ENCODE results near the gene GREB1.

DNA sequence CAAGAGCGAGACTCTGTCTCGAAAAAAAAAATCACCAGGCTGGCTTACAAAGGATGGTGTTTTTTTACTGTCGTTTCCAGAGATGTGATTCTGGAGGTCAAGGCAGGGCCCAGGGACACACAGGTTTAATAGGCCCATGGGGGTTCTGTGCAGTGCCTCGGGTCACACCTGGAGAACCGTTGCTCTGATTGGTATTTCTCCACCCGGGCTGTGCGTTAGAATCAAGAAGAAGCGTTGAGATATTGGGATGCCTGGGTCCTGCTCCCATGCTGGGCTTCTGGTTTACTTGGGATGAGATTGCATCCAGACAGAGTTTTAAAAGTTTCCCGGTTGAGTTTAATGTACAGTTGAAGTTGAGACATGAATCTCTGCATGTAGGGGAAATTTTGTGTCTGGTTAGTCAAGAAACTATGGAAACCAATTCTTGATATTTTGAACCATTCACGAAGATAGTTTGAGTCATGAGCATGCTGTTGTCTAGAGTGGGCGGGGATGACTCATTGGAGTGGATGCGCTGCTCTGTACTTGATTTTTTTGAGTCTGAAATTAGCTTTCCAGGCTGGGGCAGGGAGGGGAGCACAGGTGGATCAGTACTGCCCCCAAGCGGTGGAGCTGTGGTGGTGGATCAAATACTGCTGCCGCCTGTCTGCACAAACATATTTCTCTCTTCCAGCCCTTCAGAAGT lies 50.1 kb downstream of the GREB1 start:
- TF ChIP-seq FOXM1 (IDR thresholded peaks at IDR 0.05; ENCODE audit: borderline replicate concordance) (no peak), FOXA1 (IDR thresholded peaks at IDR 0.05) (no peak), SUZ12 (IDR thresholded peaks at IDR 0.05) (no peak), TARDBP (IDR thresholded peaks at IDR 0.05) (no peak), SP1 (IDR thresholded peaks at IDR 0.05) (no peak), ELF4 (IDR thresholded peaks at IDR 0.05) (no peak), NFRKB (IDR thresholded peaks at IDR 0.05) (no peak), HDGF (IDR thresholded peaks at IDR 0.05; ENCODE audit: borderline replicate concordance) (no peak)
- TF ChIP-seq, protein P1, sequence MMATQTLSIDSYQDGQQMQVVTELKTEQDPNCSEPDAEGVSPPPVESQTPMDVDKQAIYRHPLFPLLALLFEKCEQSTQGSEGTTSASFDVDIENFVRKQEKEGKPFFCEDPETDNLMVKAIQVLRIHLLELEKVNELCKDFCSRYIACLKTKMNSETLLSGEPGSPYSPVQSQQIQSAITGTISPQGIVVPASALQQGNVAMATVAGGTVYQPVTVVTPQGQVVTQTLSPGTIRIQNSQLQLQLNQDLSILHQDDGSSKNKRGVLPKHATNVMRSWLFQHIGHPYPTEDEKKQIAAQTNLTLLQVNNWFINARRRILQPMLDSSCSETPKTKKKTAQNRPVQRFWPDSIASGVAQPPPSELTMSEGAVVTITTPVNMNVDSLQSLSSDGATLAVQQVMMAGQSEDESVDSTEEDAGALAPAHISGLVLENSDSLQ (IDR thresholded peaks at IDR 0.05), result no peak

All from HEK293T (cell line).